K562 (cell line): ENCODE data around the gene TDRD3. TPM values are rescaled to one million over a fixed set of nuclear protein-coding genes. Genes with fewer than 3 reads are reported as not detected.

ENCODE experiments used
- ATAC-seq: fragments of 200-7000 bp; cut with Tn5 transposase; 3 replicates; pipeline ENCODE4 v1.9.1; 2020; ENCODE audit warnings: moderate library complexity
- BruUV-seq: library from RNA; stranded (reverse); fragments of 400-500 nt; replicated peaks from 2 replicates; lab custom pipeline; 2021; lab: Mats Ljungman, UMichigan
- CTCF ChIA-PET: fragments of 300-600 bp; formaldehyde crosslinking; extraction: SDS; loops from one replicate; lab custom pipeline; 2021; ENCODE audit warnings: low intra/inter-chr PET ratio; lab: Yijun Ruan, JAX
- POLR2A ChIA-PET: fragments of 300-600, 350-650 bp; sonication (Branson Sonifier 250); formaldehyde crosslinking; extraction: SDS; loops from one replicate; lab custom pipeline; 2021; ENCODE audit warnings: antibody characterized with exemption, inconsistent platforms; lab: Yijun Ruan, JAX
- DNase-seq, 4 experiments: peaks; one replicate each; pipeline versions ENCODE4 v3.0.0 to v3.0.0-alpha.2; 2011 to 2018; ENCODE audit warnings: low spot score in 3 of 4, mixed read lengths in 3 of 4; ENCODE audit errors: extremely low read depth in 1 of 4
- FAIRE-seq: peaks from 2 replicates; lab custom pipeline; 2011; peaks lifted over from hg19 to GRCh38; lab: Jason Lieb, UNC
- H2AFZ ChIP-seq: 2 replicates; pipeline ENCODE4 v1.6.0; 2011; ENCODE audit warnings: low read depth, low read length, control low read depth, inconsistent platforms
- H3K27ac ChIP-seq: fragments of 200-600 bp; 3 replicates; pipeline ENCODE4 v1.8.0; 2011; ENCODE audit warnings: low read depth, mild to moderate bottlenecking, control low read depth, inconsistent platforms, low read length, moderate library complexity, mixed read lengths; ENCODE audit errors: extremely low read depth
- H3K27me3 ChIP-seq, 2 experiments: fragments of 300-600 bp in 1 of 2; 2 replicates in 1 of 2; 3 replicates in 1 of 2; pipeline versions ENCODE4 v1.6.0 to v1.8.0; 2011; ENCODE audit warnings: inconsistent platforms in 2 of 2, low read length in 2 of 2, mild to moderate bottlenecking in 1 of 2, mixed read lengths in 1 of 2, moderate library complexity in 1 of 2; ENCODE audit not compliant: control insufficient read depth in 2 of 2, insufficient read depth in 2 of 2
- H3K36me3 ChIP-seq: fragments of 300-600 bp; 3 replicates; pipeline ENCODE4 v1.8.0; 2011; ENCODE audit warnings: mild to moderate bottlenecking, low read length, inconsistent platforms; ENCODE audit not compliant: control insufficient read depth, insufficient read depth
- H3K4me1 ChIP-seq, 2 experiments: fragments of 200-600 bp in 1 of 2; replicated peaks in 1 of 2; 2 replicates in 1 of 2; 3 replicates in 1 of 2; pipeline versions ENCODE4 v1.5.1 to v1.8.0; 2011; ENCODE audit warnings: inconsistent platforms in 2 of 2, low read length in 2 of 2, mild to moderate bottlenecking in 1 of 2, mixed read lengths in 1 of 2, moderate library complexity in 1 of 2; ENCODE audit not compliant: control insufficient read depth in 2 of 2, insufficient read depth in 2 of 2
- H3K4me2 ChIP-seq: 2 replicates; pipeline ENCODE4 v1.6.1; 2011; ENCODE audit warnings: low read length, control low read depth, inconsistent platforms, mixed read lengths; ENCODE audit not compliant: insufficient read depth
- H3K4me3 ChIP-seq: fragments of 200-600 bp; sonication (generic), shearing (Covaris generic); 2 replicates; pipeline ENCODE4 v1.5.1; 2016; ENCODE audit warnings: control low read depth, inconsistent platforms
- H3K79me2 ChIP-seq: fragments of 200-600 bp; 3 replicates; pipeline ENCODE4 v1.8.0; 2011; ENCODE audit warnings: low read length, inconsistent platforms; ENCODE audit not compliant: control insufficient read depth, insufficient read depth
- H3K9ac ChIP-seq, 2 experiments: 2 replicates each; pipeline versions ENCODE4 v1.6.0 to v1.6.1; 2011; ENCODE audit warnings: low read depth in 2 of 2, low read length in 2 of 2, control low read depth in 1 of 2, inconsistent platforms in 1 of 2, mild to moderate bottlenecking in 1 of 2, mixed read lengths in 1 of 2; ENCODE audit not compliant: insufficient read depth in 1 of 2
- H3K9me1 ChIP-seq: one replicate; pipeline ENCODE4 v1.6.0; 2011; ENCODE audit warnings: inconsistent platforms, mild to moderate bottlenecking, low read length, moderate library complexity; ENCODE audit not compliant: control insufficient read depth, insufficient read depth
- H3K9me3 ChIP-seq: replicated peaks from 2 replicates; pipeline ENCODE4 v1.5.1; 2011; ENCODE audit warnings: low read depth, low read length, inconsistent platforms; ENCODE audit not compliant: control insufficient read depth, insufficient read depth
- H4K20me1 ChIP-seq: replicated peaks from 2 replicates; pipeline ENCODE4 v1.6.1; 2011; ENCODE audit warnings: low read length, inconsistent platforms, mixed read lengths; ENCODE audit not compliant: control insufficient read depth, insufficient read depth
- ARHGAP35 ChIP-seq: fragments of 450-650 bp; IDR thresholded peaks from 2 replicates; pipeline ENCODE4 v1.6.1; 2018; ENCODE audit not compliant: partially characterized antibody
- BRD9 ChIP-seq: fragments of 450-650 bp; IDR thresholded peaks from 2 replicates; pipeline ENCODE4 v1.6.1; 2018; ENCODE audit warnings: low read depth; ENCODE audit not compliant: partially characterized antibody
- CBX2 ChIP-seq: fragments of 200-600 bp; sonication (generic); IDR thresholded peaks from one replicate; pipeline ENCODE4 v1.6.1; 2012; ENCODE audit warnings: mild to moderate bottlenecking, low read length, inconsistent platforms; ENCODE audit not compliant: insufficient read depth, poor library complexity, severe bottlenecking
- CSDE1 ChIP-seq, 2 experiments: fragments of 450-650 bp; IDR thresholded peaks; 2 replicates each; pipeline ENCODE4 v1.6.1; 2016; ENCODE audit warnings: mild to moderate bottlenecking in 1 of 2
- DDX20 ChIP-seq: fragments of 450-650 bp; IDR thresholded peaks from 2 replicates; pipeline ENCODE4 v1.6.1; 2016; ENCODE audit warnings: missing genetic modification characterization, low read depth, mild to moderate bottlenecking, missing compliant biosample characterization, moderate library complexity
- FOXJ3 ChIP-seq: sonication (generic); formaldehyde crosslinking; IDR thresholded peaks from 2 replicates; pipeline ENCODE4 v1.4.0; 2020; ENCODE audit warnings: mild to moderate bottlenecking, missing genetic modification reagents
- GABPB1 ChIP-seq: sonication (generic); formaldehyde crosslinking; IDR thresholded peaks from 2 replicates; pipeline ENCODE4 v1.8.0; 2022; ENCODE audit warnings: mild to moderate bottlenecking, missing genetic modification reagents
- PCBP2 ChIP-seq: fragments of 200-400 bp; formaldehyde crosslinking; IDR thresholded peaks from 2 replicates; pipeline ENCODE4 v1.6.1; 2018; ENCODE audit warnings: low read length, low read depth, mild to moderate bottlenecking, moderate library complexity; ENCODE audit not compliant: poor library complexity, severe bottlenecking
- PML ChIP-seq: IDR thresholded peaks from 2 replicates; pipeline ENCODE4 v1.6.1; 2012; ENCODE audit warnings: low read length, inconsistent platforms
- PYGO2 ChIP-seq: fragments of 450-650 bp; IDR thresholded peaks from 2 replicates; pipeline ENCODE4 v1.6.1; 2016; ENCODE audit warnings: mild to moderate bottlenecking, missing genetic modification characterization, moderate library complexity, missing compliant biosample characterization
- RFX5 ChIP-seq: IDR thresholded peaks from 2 replicates; pipeline ENCODE4 v1.6.1; 2011; ENCODE audit warnings: low read depth, mild to moderate bottlenecking, improper control_type of control experiment, low read length
- SRSF3 ChIP-seq: fragments of 200-400 bp; formaldehyde crosslinking; IDR thresholded peaks from 2 replicates; pipeline ENCODE4 v1.6.1; 2016; ENCODE audit warnings: mild to moderate bottlenecking, low read length, moderate library complexity; ENCODE audit not compliant: insufficient read depth
- ZFPM2 ChIP-seq: fragments of 250-450 bp; sonication (Bioruptor Pico); IDR thresholded peaks from 2 replicates; pipeline ENCODE4 v1.5.1; 2022; ENCODE audit warnings: mild to moderate bottlenecking
- ZNF134 ChIP-seq: fragments of 250-450 bp; sonication (Bioruptor Pico); conservative IDR thresholded peaks from 2 replicates; pipeline ENCODE4 v1.4.0; 2020
- ZNF561 ChIP-seq: fragments of 450-650 bp; formaldehyde crosslinking; conservative IDR thresholded peaks from 2 replicates; pipeline ENCODE4 v1.4.0; 2020; ENCODE audit warnings: mild to moderate bottlenecking, moderate library complexity
- ZNF699 ChIP-seq: fragments of 250-450 bp; sonication (Bioruptor Pico); IDR thresholded peaks from 2 replicates; pipeline ENCODE4 v1.8.0; 2021; ENCODE audit warnings: mild to moderate bottlenecking, moderate library complexity; ENCODE audit not compliant: insufficient replicate concordance
- ZNF77 ChIP-seq: fragments of 250-450 bp; sonication (Bioruptor Pico); IDR thresholded peaks from 2 replicates; pipeline ENCODE4 v1.5.0; 2020
- ZSCAN29 ChIP-seq: fragments of 450-650 bp; IDR thresholded peaks from 2 replicates; pipeline ENCODE4 v1.6.1; 2017
- whole genome bisulfite sequencing: fragments of 100-300 bp; shearing (Covaris generic); methylation state at CpG from one replicate; pipeline ENCODE4 v1.1.6; 2016; ENCODE audit warnings: low coverage, mixed read lengths; ENCODE audit not compliant: insufficient coverage; ENCODE audit errors: missing lambda C conversion rate; 5-methylcytosine and 5-hydroxymethylcytosine counted together
- in situ Hi-C: fragments of 300-500 bp; cut with MboI; formaldehyde crosslinking; loops from 4 replicates; pipeline ENCODE4 v1.15.0; 2018; ENCODE audit warnings: inconsistent platforms, mixed read lengths
- intact Hi-C: fragments of 100-400 bp; cut with micrococcal nuclease; formaldehyde crosslinking; loops from 2 replicates; pipeline ENCODE4 v1.14.2; 2022
- polyA plus RNA-seq, 8 experiments: library from polyadenylated mRNA; depleted of rRNA in 4 of 8; stranded (reverse) in 5 of 8; unstranded in 3 of 8; fragments of >200 nt; fragmentation: Nextera tagmentation in 2 of 8; fragmentation: Illumina TruSeq in 1 of 8; extraction: Ambion mirVana in 2 of 8; extraction: Trizol in 1 of 8; gene quantifications; 2 replicates each; pipeline versions ENCODE4 v1.2.1 to v1.2.3, GENCODE V29; 2011 to 2014; ENCODE audit warnings: inconsistent platforms in 1 of 8, missing spikeins in 1 of 8
- total RNA-seq, 7 experiments: library from RNA; depleted of rRNA in 6 of 7; stranded (reverse); fragments of >200 nt in 6 of 7; fragmentation: Illumina TruSeq in 2 of 7; extraction: Trizol in 2 of 7; gene quantifications; 2 replicates each; pipeline versions ENCODE4 v1.2.1 to v1.2.3, GENCODE V29; 2011 to 2021; ENCODE audit warnings: low replicate concordance in 1 of 7
- TF ChIP-seq, protein P1 (sequence below): fragments of 250-450 bp; sonication (Bioruptor Pico); IDR thresholded peaks from 2 replicates; pipeline ENCODE4 v1.8.0; 2022; ENCODE audit warnings: inconsistent platforms
- TF ChIP-seq, protein P2 (sequence below), 2 experiments: fragments of 250-450 bp in 1 of 2; fragments of 450-650 bp in 1 of 2; sonication (Bioruptor Pico) in 1 of 2; IDR thresholded peaks; 2 replicates each; pipeline versions ENCODE4 v1.6.1 to v1.8.0; 2016 to 2021; ENCODE audit warnings: mild to moderate bottlenecking in 2 of 2, moderate library complexity in 2 of 2, missing compliant biosample characterization in 1 of 2, missing genetic modification characterization in 1 of 2
- TF ChIP-seq, protein P3 (sequence below), 2 experiments: fragments of 450-650 bp in 1 of 2; sonication (generic) in 1 of 2; formaldehyde crosslinking in 1 of 2; IDR thresholded peaks in 1 of 2; conservative IDR thresholded peaks in 1 of 2; 2 replicates each; pipeline versions ENCODE4 v1.6.1 to v1.8.1; 2016 to 2023; ENCODE audit warnings: mild to moderate bottlenecking in 2 of 2, moderate library complexity in 2 of 2, inconsistent platforms in 1 of 2, missing genetic modification reagents in 1 of 2

Gene TDRD3
- total and polyA plus RNA-seq, 9 of the 15 experiments (the other 6 are each of a cell fraction or from before 2014, with no cell fraction given) = 3.6 to 16.4 (median 9.5) TPM

DNA sequence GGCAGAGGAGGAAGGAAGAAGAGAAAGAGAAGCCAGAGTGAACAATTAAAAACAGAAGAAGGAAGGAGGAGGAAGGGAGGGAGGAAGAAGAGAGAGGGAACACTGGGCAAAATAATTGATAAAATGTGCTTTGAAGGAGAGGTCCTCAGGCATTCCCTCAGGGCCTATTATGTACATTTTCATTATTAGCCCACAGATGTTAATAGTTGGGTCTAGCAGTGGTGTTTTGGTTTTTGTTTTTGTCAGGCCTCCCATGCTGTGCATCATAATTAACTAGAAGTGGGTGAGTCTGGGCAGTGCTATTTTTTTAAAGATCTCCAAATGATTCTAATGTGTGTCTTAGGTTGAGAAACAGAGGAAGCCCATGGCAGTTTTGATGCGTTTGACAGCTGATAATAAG, 178.1 kb downstream of the TDRD3 start (continued):
- no peak for TF ChIP-seq FOXJ3
- no peak for TF ChIP-seq ZNF699 (CRISPR knock-in tag)
- no peak for TF ChIP-seq PML
- TF ChIP-seq SRSF3 = no peak

DNA sequence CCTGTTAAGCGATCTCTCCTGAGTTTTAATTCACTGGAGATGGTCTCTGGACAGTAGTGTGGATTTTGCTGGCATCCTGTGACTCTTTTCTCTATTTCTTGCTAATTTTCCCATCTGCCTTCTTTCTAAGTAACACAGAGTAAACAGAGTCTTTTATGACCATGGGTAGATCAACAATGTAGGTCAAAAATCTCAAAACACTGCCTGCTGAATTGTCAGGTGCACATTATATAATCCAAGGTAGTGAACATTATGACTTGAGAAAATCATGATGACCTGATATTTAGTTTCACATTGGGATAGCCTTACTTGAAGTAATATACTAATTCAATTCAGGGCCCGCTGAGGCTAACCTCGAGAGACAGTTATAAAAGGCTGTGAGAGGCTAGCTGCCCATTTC, 180.7 kb downstream of the TDRD3 start:
- H3K27ac ChIP-seq = no peak overlapping the region
- ChIA-PET POLR2A (no interaction called here), CTCF (no interaction called here)
- no peak overlapping the region for H3K9ac ChIP-seq
- BruUV-seq = no TSS peak
- in situ Hi-C loops = no loop called here
- no peaks in the 10 kb centered on the region for H3K36me3 ChIP-seq
- WGBS = 23% methylated on average over 2 of the region's 3 CpGs
- no peaks in the 10 kb centered on the region for H3K79me2 ChIP-seq
- no peak overlapping the region for H3K4me3 ChIP-seq
- FAIRE-seq (no peak), ATAC-seq (no peak), DNase-seq (no peak)
- H3K9me1 ChIP-seq = no peaks in the 10 kb centered on the region
- peaks cover 0 to under 1% of the 10 kb centered on the region in 2 experiments; a peak in 2 of 5 replicates for H3K4me1 ChIP-seq
- H2AFZ ChIP-seq = no peak overlapping the region
- H3K4me2 ChIP-seq = no peak overlapping the region
- intact Hi-C loops = no loop called here
- no peaks in the 10 kb centered on the region for H3K9me3 ChIP-seq
- H4K20me1 ChIP-seq = no peaks in the 10 kb centered on the region
- no peaks in the 10 kb centered on the region for H3K27me3 ChIP-seq
- TF ChIP-seq CBX2 = no peak
- TF ChIP-seq CSDE1 (IDR thresholded peaks at IDR 0.05) = no peak
- no peak for TF ChIP-seq DDX20 (tag)
- no peak for TF ChIP-seq ZFPM2
- TF ChIP-seq PCBP2 = no peak
- TF ChIP-seq ZNF561 (CRISPR knock-in tag) = no peak
- TF ChIP-seq, protein P1, sequence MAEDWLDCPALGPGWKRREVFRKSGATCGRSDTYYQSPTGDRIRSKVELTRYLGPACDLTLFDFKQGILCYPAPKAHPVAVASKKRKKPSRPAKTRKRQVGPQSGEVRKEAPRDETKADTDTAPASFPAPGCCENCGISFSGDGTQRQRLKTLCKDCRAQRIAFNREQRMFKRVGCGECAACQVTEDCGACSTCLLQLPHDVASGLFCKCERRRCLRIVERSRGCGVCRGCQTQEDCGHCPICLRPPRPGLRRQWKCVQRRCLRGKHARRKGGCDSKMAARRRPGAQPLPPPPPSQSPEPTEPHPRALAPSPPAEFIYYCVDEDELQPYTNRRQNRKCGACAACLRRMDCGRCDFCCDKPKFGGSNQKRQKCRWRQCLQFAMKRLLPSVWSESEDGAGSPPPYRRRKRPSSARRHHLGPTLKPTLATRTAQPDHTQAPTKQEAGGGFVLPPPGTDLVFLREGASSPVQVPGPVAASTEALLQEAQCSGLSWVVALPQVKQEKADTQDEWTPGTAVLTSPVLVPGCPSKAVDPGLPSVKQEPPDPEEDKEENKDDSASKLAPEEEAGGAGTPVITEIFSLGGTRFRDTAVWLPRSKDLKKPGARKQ (CRISPR knock-in tag) = no peak
- no peak for TF ChIP-seq BRD9
- TF ChIP-seq, protein P2, sequence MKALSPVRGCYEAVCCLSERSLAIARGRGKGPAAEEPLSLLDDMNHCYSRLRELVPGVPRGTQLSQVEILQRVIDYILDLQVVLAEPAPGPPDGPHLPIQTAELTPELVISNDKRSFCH (CRISPR knock-in tag; IDR thresholded peaks at IDR 0.05) = no peak
- TF ChIP-seq, protein P2 (tag; IDR thresholded peaks at IDR 0.05) = no peak
- no peak for TF ChIP-seq RFX5
- no peak for TF ChIP-seq ARHGAP35
- no peak for TF ChIP-seq ZSCAN29
- no peak for TF ChIP-seq ZNF77 (CRISPR knock-in tag)
- TF ChIP-seq, protein P3, sequence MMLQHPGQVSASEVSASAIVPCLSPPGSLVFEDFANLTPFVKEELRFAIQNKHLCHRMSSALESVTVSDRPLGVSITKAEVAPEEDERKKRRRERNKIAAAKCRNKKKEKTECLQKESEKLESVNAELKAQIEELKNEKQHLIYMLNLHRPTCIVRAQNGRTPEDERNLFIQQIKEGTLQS (IDR thresholded peaks at IDR 0.05) = no peak
- TF ChIP-seq, protein P3 (CRISPR knock-in tag; conservative IDR thresholded peaks at IDR 0.05) = no peak
- no peak for TF ChIP-seq ZNF134
- TF ChIP-seq PYGO2 (tag) = no peak
- TF ChIP-seq GABPB1 (CRISPR knock-in tag) = no peak
